Dedifferentiated amniotic fluid mesenchymal stem cell (primary cell): Measurements from ENCODE around the gene RSU1.
A peak's percentile ranks its signal among the peaks of the same experiment; 100 is the strongest.

Experiments
- DNase-seq: peaks from one replicate; pipeline ENCODE4 v3.0.0-alpha.2; 2016; ENCODE audit errors: extremely low spot score

The RSU1 gene

DNA sequence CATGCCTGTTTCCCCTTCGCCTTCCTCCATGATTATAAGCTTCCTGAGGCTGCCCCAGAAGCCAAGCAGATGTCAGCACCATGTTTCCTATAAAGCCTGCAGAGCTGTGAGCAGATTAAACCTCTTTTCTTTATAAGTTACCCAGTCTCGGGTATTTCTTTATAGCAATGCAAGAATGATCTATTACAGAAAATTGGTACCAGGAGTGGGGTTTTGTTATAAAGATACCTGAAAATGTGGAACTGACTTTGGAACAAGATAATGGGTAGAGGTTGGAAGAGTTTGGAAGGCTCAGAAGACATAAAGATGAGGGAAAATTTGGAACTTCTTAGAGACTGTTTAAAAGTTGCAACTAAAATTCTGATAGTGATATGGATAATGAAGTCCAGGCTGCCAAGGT is 4.8 kb upstream of the RSU1 start:
- no peak for DNase-seq

DNA sequence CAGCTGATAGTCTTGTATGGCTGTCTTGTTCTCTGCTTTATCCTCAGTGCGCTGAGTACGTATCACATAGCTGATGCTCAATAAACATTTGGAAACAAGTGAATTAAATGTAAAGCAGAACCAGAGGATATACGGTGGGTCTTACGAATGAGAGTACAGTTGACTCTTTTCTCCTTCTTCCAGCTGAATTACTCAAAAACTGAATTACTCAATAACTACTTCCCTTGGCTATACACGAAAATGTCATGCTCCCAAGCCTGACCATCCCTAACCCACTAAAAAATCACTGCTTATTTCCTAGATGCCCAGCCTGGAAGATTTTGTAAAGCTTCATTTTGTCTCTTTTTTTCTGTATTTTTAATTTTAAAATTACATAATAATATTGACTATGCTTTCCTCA is 3.2 kb upstream of the RSU1 start:
- no peak for DNase-seq

DNA sequence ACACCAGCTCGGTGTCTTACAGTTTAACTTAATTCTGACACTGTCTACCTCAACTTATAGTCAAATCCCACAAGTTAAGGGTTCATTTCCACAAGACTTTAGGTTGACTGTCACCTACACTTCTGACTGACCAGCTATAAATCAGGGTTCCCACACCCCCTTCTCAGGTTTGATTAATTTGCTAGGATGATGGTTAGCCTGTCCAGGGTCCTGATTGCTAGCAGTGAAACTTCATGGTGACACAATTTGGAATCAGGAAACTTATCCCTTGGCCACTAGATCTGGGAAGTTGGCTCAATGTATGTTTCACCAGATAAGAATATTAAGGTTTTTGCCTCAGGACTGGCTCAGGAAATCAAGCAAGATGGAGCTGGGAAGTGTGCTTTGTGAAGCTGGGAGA is 2.8 kb upstream of the RSU1 start:
- DNase-seq, result no peak

DNA sequence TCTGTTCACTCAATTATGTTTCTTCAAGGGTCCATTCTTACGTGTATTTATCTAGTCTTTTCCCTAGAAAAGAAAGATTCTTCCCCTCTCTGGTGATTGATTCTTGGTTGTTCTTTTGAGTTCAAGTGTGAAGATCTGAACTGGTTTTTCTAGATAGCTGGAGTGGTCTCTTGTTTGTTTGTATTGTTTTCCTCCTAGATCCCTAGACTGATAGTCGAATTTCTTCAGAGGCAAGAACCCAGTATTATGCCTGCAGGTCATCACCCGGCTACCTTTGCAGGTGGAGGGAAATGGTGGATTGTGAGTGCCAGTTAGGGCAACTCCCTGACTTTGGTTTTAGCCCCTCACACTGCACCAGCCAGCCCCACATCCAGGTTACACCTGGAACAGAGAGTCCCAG is 2.2 kb upstream of the RSU1 start:
- no peak for DNase-seq

DNA sequence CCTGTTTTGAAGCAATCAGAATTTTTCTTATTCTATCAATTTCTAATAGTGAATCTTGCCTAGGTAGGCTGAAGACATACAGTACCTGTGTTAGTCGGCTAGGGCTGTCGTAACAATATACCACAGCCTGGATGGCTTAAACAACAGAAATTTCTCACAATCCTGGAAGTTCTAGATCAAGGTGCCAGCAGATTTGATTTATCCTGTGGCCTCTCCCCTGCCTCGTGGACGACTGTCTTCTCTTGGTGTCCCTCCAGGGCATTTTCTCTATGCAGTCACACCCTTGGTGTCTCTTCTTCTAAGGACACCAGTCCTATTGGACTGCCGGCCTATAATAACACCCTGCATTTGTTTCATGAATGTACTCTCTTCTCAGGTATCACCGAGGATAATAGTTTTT is 1.8 kb upstream of the RSU1 start:
- DNase-seq, result no peak

DNA sequence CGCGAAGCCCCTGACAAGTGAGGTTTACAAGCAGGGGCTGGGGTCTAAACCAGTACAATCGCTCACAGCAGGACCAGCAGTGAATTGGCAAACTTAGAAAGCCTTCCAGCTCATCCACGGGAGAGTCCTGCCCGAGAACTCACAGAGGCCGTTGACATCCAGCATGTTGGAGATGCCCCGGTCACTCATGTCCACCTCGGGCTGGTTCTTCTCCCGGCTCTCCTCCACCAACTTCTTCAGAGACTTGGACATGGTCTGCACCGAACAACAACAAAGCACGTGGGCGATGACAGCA is 447 bp downstream of the RSU1 start:
- peak; percentile 22 for DNase-seq

DNA sequence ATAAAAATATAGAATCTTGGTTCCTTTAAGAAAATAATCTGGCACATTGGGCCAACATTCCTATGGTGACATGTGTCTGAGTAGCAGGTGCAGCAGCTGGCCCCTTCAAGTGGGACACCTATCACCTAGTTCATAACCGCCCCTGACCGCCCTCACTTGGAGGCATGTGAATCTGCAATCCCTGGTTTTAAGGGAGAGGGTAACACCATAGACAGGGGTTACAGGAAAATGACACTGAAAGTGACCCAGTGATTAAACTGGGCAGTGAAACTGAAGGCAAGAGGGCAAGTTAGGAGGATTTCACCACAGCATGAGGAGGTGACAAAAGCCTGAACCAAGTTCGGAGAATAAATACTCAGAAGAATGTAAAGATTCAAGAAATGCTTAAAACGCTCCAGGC is 1.1 kb downstream of the RSU1 start:
- no peak for DNase-seq

DNA sequence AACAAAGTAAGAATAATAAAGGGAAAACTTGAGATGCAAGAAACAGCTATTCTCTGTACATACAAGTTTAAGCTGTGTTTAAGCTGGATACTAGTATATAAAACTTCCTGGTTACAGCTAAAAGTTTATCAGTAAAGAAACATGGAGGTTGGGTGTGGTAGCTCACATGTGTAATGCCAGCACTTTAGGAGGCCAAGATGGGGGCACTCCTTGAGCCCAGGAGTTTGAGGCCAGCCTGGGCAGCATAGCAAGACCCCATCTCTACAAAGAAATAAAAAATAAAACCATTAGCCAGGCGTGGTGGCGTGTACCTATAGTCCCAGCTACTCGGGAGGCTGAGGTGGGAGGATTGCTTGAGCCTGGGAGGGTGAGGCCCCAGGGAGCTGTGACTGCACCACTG is 3.2 kb downstream of the RSU1 start:
- DNase-seq, result no peak

DNA sequence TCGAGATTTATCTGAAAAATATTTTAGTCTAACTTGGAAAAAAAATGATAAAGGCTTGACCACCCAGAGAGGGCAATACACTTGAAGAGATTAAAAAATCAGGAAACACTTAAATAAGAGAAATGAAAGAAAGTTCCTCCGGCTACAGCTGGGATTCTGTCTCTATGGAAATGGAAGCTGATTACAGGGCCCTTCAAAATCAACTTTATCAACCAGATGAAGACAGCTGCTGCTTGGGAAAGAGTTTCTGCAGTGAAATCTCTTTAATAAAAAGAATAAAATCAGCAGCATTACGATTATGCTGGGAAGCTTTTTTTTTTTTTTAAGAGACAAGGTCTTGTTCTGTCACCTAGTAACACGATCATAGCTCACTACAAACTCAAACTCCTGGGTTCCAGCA is 4.5 kb downstream of the RSU1 start:
- no peak for DNase-seq

DNA sequence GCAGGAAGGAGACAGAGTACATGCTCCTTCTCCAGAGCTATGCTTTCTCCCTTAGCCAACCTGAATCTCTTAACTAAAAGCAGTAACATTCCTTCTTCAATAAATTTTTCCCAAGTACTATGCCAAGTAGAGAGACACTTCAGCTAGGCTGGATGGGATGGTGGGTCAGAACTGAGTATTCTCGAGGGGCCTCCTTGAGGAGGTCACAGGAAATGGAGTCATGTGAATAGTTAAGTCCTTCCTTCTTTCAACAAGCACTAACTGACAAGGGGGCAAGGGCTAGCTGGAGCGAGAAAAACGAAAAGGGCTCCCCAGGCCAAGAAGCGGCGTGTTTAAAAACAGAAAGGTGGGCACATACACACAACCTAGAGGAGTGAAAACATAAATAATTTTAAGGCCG is 5.5 kb downstream of the RSU1 start:
- DNase-seq, result no peak

DNA sequence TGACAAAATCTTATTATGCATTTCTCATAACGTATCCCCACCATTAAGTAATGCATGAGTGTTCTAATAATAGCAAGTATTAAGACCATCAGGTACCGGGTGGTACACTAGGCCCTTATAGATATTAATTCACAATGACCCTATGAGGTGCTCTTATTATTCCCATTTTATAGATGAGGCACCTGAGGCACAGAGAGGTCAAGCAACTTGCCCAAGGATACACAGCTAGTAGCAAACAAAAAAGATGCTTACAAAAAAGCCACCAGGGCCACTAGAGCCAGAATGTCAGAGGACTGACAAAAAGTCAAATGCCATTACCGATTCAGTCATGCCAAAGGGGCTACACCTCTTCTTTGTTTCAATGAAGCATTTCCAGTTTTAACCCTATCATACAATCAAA is 5.9 kb downstream of the RSU1 start:
- DNase-seq, result no peak

DNA sequence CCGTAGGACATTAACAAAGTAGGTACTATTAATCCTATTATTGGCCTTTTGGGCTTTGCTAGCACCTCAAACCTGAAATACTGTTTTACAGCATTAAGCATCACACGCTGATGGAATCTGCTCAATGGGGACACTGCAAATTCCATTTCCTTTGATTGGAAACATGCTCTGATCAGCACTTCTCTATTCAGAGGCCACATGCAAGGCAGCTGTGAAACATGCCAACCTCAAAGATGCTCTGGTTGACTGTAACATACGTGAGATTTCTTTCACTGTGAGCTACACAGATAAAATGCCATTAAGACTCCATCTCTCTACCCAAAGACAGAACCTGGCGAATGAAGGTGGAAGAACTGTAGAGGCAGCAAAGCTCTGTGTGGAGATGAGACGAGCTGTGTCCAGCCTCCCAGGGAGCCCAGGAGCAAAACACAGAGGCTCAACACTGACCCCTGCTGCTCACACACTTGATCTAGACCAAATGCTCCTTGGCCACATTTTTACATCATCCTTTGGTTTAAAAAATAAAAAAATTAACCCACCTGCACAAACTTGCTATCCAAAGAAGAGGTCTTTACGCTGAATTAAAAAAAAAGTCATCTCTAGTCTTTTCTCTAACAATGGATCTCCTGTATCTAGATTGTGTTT is 8.0 kb downstream of the RSU1 start:
- no peak for DNase-seq

DNA sequence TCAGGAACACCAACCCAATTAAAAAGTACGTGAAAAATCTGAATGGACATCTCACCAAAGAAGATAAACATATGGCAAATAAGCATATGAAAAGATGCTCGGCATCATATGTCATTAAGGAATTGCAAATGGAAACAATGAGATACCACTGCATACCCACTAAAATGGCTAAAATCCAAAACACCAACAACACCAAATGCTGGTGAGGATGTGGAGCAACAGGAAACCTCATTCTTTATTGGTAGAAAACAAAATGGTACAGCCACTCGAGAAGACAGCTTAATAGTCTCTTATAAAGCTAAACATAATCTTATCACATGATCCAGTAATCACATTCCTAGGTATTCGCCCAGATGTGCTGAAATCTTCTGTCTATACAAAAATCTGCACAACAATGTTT is 13.1 kb downstream of the RSU1 start:
- DNase-seq, result no peak

DNA sequence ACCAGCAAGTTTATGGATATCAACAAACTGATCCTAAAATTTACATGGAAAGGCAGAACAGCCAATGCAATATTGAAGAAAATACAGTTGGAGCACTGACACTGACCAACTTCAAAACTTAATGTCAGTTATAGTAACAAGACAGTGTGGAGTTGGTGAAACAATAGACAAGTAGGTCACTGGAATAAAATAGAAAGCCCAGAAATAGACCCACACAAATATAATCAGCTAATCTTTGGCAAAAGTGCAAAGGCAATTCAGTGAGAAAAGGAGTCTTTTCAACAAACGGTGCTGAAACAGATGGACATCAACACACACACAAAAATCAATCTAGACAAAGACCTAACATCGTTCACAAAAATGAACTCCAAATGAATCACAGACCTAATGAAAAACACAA is 13.8 kb downstream of the RSU1 start:
- DNase-seq, result no peak

DNA sequence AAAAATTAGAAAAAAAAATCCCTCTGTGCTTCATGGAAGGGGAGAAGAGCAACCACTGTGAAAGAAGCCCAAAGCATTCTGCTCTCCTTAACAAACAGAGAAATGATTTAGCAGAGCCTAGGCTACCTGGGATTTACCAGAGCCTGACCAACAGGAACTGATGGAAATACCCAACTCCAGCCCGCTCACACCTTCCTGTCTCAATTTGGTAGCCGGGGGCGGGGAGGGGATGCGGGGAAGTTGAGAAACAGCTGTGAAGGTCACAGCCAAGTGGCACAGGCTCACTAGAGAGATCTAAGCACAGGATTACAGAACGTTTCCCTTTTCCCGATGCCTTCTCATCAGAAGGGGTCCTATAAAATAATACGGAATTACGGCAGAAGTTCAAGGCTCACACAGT is 17.6 kb downstream of the RSU1 start:
- no peak for DNase-seq

DNA sequence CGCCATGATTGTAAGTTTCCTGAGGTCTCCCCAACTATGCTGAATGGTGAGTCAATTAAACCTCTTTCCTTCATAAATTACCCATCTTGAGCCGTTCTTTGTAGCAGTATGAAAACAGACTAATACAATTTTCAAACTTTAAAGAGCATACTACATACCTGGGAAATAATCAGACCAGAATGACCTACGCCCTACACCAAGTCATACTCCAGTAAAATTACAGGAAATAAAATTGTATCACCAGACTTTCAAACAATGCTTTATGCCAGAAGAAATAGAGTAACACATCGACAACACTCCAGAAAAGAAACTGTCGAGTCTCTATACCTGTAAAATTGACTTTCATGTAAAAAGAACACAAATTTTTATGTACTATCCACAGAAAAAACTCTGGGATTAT is 18.7 kb downstream of the RSU1 start:
- DNase-seq, result no peak

DNA sequence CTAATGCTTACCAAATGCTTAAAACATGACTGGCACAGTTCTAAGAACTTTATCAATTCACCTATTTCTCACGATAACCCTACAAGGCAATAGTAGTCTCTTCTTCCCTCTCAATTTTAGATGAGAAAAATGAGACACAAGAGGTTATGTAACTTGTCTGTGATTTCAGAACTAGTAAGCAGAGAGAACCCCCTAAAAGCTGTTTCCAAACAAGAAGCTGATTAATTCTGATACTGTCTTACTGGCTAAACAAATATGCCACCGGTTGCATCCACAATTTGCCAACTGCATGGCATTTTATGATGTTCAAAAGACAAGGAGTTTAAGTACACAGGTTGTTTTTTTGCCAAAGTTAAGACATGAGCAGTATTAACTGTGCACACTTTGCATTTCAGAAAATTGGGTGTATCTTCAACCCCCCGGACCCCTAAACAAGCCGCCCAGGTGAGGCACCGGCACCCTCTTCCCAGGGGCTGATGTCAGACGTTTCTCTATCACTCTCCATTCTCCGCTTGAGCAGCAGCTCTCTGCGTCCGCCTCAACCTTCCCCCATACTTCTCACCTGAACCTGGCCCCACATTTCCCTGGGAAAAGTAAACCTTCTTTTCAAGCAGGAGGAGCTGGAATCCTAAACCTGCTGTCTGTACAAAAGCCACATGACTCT is 21.7 kb downstream of the RSU1 start:
- no peak for DNase-seq

DNA sequence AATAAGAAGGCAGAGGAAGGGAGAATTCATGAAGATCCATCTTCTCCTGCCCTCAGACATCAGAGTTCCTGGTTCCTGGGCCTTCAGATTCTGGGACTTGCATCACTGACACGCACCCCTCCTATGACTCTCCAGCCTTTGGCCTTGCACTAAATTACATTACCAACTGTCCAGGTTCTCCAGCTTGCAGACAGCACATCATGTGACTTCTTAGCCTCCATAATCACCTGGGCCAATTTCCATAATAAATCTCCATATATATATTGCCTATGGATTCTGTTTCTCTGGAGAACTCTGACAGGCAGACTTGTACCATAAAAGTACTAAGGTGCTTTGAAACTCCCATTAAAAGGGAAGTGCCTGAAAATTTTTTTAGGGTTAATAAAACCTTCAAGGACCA is 23.2 kb downstream of the RSU1 start:
- DNase-seq, result no peak

DNA sequence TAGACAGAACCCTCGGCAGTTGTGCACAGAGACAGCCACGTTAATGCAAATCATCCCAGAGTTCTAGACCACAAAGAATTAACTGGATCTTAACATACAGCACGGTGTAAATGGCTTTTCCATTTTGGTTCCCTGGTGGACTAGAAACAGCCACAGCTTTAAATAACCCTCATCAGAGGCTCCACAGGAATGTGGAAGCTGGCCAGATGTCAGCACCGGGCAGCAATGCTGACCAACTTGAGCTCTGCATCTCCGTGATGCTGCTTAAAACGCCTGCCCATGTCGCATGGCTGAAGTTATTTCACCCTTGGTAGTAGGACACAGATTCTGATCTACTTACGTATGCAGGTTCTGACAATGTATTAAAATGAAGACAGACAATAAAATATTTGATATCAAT is 24.5 kb downstream of the RSU1 start:
- DNase-seq, result no peak

DNA sequence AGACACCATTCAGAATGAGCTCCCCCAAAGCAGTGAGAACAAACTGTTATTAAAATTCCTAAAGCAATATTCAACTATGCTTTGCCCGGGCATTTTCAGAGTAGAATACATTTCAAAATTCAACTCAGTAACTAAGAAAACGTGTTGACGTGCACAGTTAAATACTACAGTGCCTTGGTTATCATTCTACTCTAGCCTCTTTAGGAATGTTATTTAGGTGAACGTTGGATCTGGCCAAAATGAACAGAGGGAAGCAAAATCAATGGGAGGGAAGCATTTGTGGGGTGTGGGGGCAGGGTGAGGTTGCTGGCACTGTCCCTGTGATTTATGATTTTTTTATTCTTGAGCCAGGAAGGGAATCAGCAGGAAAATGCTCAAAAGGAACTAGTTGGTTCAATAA is 27.5 kb downstream of the RSU1 start:
- no peak for DNase-seq

DNA sequence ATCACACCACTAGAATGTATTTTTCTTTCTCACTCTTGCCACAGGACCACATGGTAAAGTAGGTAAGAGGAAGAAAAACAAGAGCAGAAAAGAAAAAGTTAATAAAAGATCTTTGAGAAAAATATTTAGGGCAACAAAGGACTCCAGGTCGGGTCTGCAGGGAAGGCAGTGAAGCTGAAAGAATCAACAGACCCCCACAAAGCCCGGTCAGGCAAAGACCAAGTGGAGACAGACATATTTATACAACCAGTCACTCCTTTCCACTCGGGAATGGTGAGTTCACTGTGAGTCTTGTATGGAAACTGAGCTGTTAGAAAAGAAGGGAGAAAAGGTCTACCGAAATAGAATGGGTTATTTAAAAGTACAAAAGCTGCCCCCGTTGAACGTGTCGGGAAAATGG is 28.0 kb downstream of the RSU1 start:
- DNase-seq, result no peak

DNA sequence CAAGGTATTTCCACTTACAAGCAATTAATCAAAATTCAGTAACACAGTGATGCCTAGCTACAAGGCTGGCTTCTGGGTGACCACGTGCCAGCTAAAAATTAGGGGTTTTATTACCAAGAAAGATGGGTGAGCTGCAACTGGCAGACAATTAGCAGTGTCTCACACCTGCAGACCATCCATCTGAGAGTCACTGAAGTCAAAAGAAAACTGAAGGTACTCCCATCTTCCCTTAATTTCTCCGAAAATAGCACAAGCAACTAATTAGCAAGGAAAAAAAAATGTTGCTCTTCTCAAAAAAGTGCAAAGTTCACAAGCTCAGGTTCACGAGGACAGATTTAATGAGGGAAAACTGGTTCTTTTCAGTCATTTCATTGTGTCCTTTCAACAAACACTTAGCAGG is 28.4 kb downstream of the RSU1 start:
- no peak for DNase-seq

DNA sequence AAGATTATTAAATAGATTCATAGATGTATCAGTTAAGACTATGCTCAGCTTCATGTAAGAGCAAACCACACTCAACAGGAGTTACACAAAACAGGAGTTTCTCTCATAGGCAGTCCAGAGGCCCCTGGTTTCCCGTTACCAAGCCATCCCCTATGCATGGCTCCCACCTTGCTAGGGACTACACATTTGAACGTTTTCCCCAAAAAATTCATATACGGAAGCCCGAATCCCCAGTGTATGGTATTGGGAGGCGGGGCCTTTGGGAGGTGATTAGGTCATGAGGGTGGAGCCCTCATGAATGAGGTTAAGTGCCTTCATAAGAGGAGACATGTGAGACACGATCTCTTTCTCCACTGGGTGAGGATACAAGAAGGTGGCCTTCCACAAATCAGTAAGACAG is 29.1 kb downstream of the RSU1 start:
- DNase-seq, result no peak

DNA sequence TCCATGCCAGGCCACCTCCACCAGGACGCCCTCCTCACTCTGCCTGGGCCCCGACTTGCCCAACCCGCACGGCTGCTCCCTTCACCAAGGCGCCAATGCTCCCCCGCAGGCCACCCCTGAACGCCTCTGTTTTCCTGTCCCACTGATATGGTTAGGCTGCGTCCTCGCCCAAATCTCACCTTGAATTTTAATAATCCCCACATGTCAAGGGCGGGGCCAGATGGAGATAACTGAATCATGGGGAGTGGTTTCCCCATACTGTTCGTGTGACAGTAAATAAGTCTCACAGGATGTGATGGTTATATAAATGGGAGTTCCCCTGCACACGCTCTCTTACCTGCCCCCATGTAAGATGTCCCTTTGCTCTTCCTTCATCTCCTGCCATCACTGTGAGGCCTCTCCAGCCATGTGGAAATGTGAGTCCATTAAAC is 29.8 kb downstream of the RSU1 start:
- no peak for DNase-seq
